HEK293T (cell line): ENCODE measurements around the gene ZNF33B.

Experiments used
- ARNT ChIP-seq: fragments of 450-650 bp; IDR thresholded peaks from 2 replicates; pipeline ENCODE4 v1.6.1; 2017; ENCODE audit warnings: mild to moderate bottlenecking
- ELF4 ChIP-seq: fragments of 450-650 bp; IDR thresholded peaks from 2 replicates; pipeline ENCODE4 v1.6.1; 2017; ENCODE audit warnings: antibody characterized with exemption
- FOXM1 ChIP-seq: fragments of 450-650 bp; IDR thresholded peaks from 2 replicates; pipeline ENCODE4 v1.6.1; 2017; ENCODE audit warnings: mild to moderate bottlenecking, borderline replicate concordance
- HDGF ChIP-seq: fragments of 450-650 bp; IDR thresholded peaks from 2 replicates; pipeline ENCODE4 v1.6.1; 2017; ENCODE audit warnings: antibody characterized with exemption, borderline replicate concordance
- L3MBTL2 ChIP-seq: fragments of 450-650 bp; conservative IDR thresholded peaks from 2 replicates; pipeline ENCODE4 v1.6.1; 2016; ENCODE audit warnings: mild to moderate bottlenecking
- NFRKB ChIP-seq: fragments of 450-650 bp; IDR thresholded peaks from 2 replicates; pipeline ENCODE4 v1.6.1; 2016; ENCODE audit warnings: mild to moderate bottlenecking, moderate library complexity
- SUZ12 ChIP-seq: fragments of 450-650 bp; IDR thresholded peaks from 2 replicates; pipeline ENCODE4 v1.6.1; 2016; ENCODE audit warnings: mild to moderate bottlenecking
- ZNF384 ChIP-seq: fragments of 450-650 bp; IDR thresholded peaks from 2 replicates; pipeline ENCODE4 v1.6.1; 2016

- TF ChIP-seq ELF4 (no peak), ARNT (no peak), ZNF384 (no peak), L3MBTL2 (no peak), SUZ12 (no peak), NFRKB (no peak), HDGF (no peak), FOXM1 (no peak)
Observed at GRCh38 chr10:42544945-42545344, 93.4 kb downstream of the ZNF33B start.
